Panc1 (cell line): ENCODE measurements around the gene LRP5. TPM values are rescaled to one million over a fixed set of nuclear protein-coding genes. Genes with fewer than 3 reads are reported as not detected.

Source experiments
- ATAC-seq: fragments of 200-7000 bp; cut with Tn5 transposase; 2 replicates; pipeline ENCODE4 v1.9.1; 2020; ENCODE audit warnings: mild to moderate bottlenecking, moderate library complexity
- BruUV-seq: library from RNA; stranded (reverse); fragments of 400-500 nt; replicated peaks from 2 replicates; lab custom pipeline; 2021; lab: Mats Ljungman, UMichigan
- CTCF ChIA-PET: fragments of 300-600 bp; sonication (Branson Sonifier 250); formaldehyde crosslinking; loops from one replicate; lab custom pipeline; 2022; ENCODE audit warnings: antibody characterized with exemption; lab: Charles Lee
- POLR2A ChIA-PET: fragments of 300-600 bp; sonication (Branson Sonifier 250); formaldehyde crosslinking; loops from one replicate; lab custom pipeline; 2022; ENCODE audit warnings: antibody characterized with exemption; lab: Charles Lee
- DNase-seq: peaks from one replicate; pipeline ENCODE4 v3.0.0-alpha.2; 2010; ENCODE audit warnings: low read depth, low spot score
- H3K27ac ChIP-seq: 2 replicates; pipeline ENCODE4 v1.5.1; 2011; ENCODE audit warnings: mild to moderate bottlenecking, low read length, inconsistent platforms
- H3K27me3 ChIP-seq: fragments of 200-500 bp; sonication (Bioruptor generic); 2 replicates; pipeline ENCODE4 v1.6.0; 2014; ENCODE audit warnings: low read length, inconsistent platforms; ENCODE audit not compliant: control insufficient read depth, insufficient read depth
- H3K36me3 ChIP-seq: fragments of 200-500 bp; sonication (Bioruptor generic); 2 replicates; pipeline ENCODE4 v1.5.1; 2014; ENCODE audit warnings: inconsistent platforms, mild to moderate bottlenecking, low read length, moderate library complexity; ENCODE audit not compliant: control insufficient read depth, insufficient read depth
- H3K4me1 ChIP-seq: 2 replicates; pipeline ENCODE4 v1.5.1; 2011; ENCODE audit warnings: inconsistent platforms, mild to moderate bottlenecking, low read length, moderate library complexity; ENCODE audit not compliant: control insufficient read depth, insufficient read depth
- H3K4me3 ChIP-seq, 2 experiments: 2 replicates each; pipeline ENCODE4 v1.5.1; 2011 to 2012; ENCODE audit warnings: low read depth in 2 of 2, low read length in 2 of 2, mild to moderate bottlenecking in 2 of 2, inconsistent platforms in 1 of 2, moderate library complexity in 1 of 2
- H3K9me3 ChIP-seq: fragments of 200-500 bp; sonication (Bioruptor generic); 2 replicates; pipeline ENCODE4 v1.5.1; 2014; ENCODE audit warnings: low read depth, mild to moderate bottlenecking, inconsistent platforms, low read length, moderate library complexity; ENCODE audit not compliant: control insufficient read depth, insufficient read depth
- CTCF ChIP-seq: fragments of 450-650 bp; IDR thresholded peaks from 2 replicates; pipeline ENCODE4 v1.5.1; 2017; ENCODE audit warnings: mild to moderate bottlenecking
- POLR2AphosphoS5 ChIP-seq: IDR thresholded peaks from 2 replicates; pipeline ENCODE4 v1.6.1; 2012; ENCODE audit warnings: mild to moderate bottlenecking, low read depth, low read length, moderate library complexity
- REST ChIP-seq, 2 experiments: IDR thresholded peaks; 2 replicates each; pipeline ENCODE4 v1.6.1; 2011 to 2012; ENCODE audit warnings: low read depth in 2 of 2, control low read depth in 1 of 2, low read length in 1 of 2, mild to moderate bottlenecking in 1 of 2, moderate library complexity in 1 of 2; ENCODE audit not compliant: insufficient read depth in 1 of 2
- SIN3A ChIP-seq: IDR thresholded peaks from 2 replicates; pipeline ENCODE4 v1.6.1; 2012; ENCODE audit warnings: low read depth, mild to moderate bottlenecking, low read length, moderate library complexity, borderline replicate concordance; ENCODE audit not compliant: insufficient read depth
- TCF7L2 ChIP-seq: IDR thresholded peaks from 2 replicates; pipeline ENCODE4 v1.6.1; 2011; ENCODE audit warnings: mild to moderate bottlenecking, low read depth, low read length, inconsistent platforms
- in situ Hi-C: cut with HindIII; loops from 2 replicates; pipeline ENCODE4 v1.10.0; 2016; ENCODE audit warnings: low sequenced_read_pairs, low pct_unique_long_range_greater_than_20kb
- intact Hi-C: fragments of 100-400 bp; cut with micrococcal nuclease; formaldehyde crosslinking; loops from one replicate; pipeline ENCODE4 v1.10.0; 2022; ENCODE audit not compliant: unreplicated experiment
- total RNA-seq: library from RNA; stranded (reverse); gene quantifications from one replicate; pipeline ENCODE4 v1.2.1, GENCODE V29; 2021; ENCODE audit not compliant: unreplicated experiment

The LRP5 gene
- total RNA-seq, 1 experiment from 2014 or later: 171 TPM

GRCh38 chr11:68414496-68415221 is 102.3 kb downstream of the LRP5 start:
- Histone ChIP-seq H3K4me3 (no peak overlapping the region), H3K4me1 (no peaks in the 10 kb centered on the region), H3K9me3 (no peaks in the 10 kb centered on the region), H3K36me3 (peaks cover 9% of the 10 kb centered on the region), H3K27ac (no peak overlapping the region), H3K27me3 (no peaks in the 10 kb centered on the region)
- no peak for TF ChIP-seq CTCF
- TF ChIP-seq SIN3A: no peak
- no peak for TF ChIP-seq POLR2AphosphoS5
- no peak for TF ChIP-seq REST (IDR thresholded peaks at IDR 0.05; ENCODE audit: insufficient read depth in 1 of 2, low read depth in 2 of 2, low read length in 1 of 2)
- no peak for TF ChIP-seq TCF7L2
- ChIA-PET POLR2A (interaction anchor here (0.5 kb wide), 1 partner anchor 81 kb away, joined by 4 read pairs; no protein-coding TSS in a partner anchor), CTCF (no interaction called here)
- intact Hi-C loops: no loop called here
- no TSS peak for BruUV-seq
- DNase-seq (no peak), ATAC-seq (no peak)
- in situ Hi-C loops: no loop called here

- ChIA-PET POLR2A (no interaction called here), CTCF (no interaction called here)
- BruUV-seq: no TSS peak
- Histone ChIP-seq H3K9me3 (no peaks in the 10 kb centered on the region), H3K4me3 (no peak overlapping the region), H3K4me1 (no peaks in the 10 kb centered on the region), H3K27ac (no peak overlapping the region), H3K27me3 (no peaks in the 10 kb centered on the region), H3K36me3 (peaks cover 4% of the 10 kb centered on the region; the same call in 1 of the 2 replicates)
- in situ Hi-C loops: no loop called here
- DNase-seq (no peak), ATAC-seq (no peak)
- intact Hi-C loops: no loop called here
- TF ChIP-seq SIN3A (no peak), REST (IDR thresholded peaks at IDR 0.05; ENCODE audit: insufficient read depth in 1 of 2, low read depth in 2 of 2, low read length in 1 of 2) (no peak), TCF7L2 (no peak), POLR2AphosphoS5 (no peak), CTCF (no peak)
These were observed 103.7 kb downstream of the LRP5 start for GRCh38 chr11:68416070-68416578.
